HG03565 (cell line): Measurements from ENCODE around the gene AGBL1.

ENCODE experiments used
- ATAC-seq: cut with Tn5 transposase; IDR thresholded peaks from one replicate; pipeline ENCODE4 v1.9.1; 2021; ENCODE audit warnings: mild to moderate bottlenecking, moderate library complexity; ENCODE audit not compliant: unreplicated experiment

Gene AGBL1

DNA sequence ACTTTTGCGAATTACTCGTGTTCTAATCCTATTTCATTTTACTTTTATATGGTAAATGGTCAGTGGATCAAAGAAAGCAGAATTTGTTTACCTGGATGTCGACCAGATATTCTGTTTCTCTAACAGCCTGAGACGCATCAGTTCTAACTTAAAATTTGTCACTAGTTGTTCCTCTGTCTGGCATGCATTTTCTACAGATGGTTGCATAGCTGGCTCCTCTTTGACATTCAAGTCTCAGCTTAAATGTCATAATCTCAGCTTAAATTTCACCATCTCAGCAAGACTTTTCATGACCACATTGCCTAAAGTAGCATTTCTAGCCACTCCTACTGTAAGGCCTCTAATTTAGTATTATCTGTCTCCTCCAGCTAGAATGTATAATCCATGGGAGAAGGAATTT lies 609.3 kb downstream of the AGBL1 start:
- ATAC-seq: no peak

DNA sequence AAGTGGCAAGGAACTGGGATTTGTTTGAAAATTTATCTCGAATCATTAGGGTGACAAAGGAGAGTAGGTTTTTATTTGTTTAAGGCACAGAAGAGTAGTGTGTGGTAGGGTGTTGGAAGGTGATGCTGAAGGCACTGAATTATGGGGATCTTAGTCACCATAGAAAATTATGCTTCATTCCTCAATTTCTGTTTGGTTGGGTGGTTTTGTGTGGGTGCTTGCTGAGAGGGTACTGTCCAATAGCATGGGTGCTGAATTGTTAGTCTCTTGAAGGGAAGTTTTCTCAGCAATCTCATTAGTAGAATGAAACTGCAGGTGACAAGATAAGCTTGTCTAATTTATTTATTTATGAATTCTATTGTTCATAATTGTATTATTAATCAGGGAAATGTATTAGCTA lies 610.9 kb downstream of the AGBL1 start:
- no peak for ATAC-seq

DNA sequence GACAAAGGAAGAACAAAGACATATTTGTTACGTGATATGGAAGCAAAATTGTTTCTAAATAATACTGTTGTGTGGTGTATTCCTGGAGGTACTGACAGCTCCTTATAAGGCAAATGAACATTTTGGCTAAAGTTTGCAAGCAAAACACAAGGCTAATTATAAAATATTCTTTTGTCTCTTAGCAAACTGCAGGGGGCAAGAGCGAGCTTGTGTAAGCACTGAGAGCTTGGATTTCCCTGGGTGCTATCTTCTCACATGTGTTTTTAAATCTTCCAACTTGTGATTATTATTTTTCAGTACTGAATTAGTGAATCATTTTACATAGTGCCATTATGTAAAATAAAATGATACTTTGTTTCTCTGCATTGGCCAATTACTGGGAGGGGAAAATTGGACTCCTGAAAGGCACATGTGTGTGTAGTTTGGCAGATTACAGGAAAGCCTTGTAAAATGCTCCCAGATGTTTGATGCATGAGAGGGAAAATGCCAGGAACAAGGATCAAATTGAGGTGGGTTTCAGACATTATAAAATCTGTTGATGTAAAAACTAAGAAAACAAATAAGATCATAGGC lies 611.5 kb downstream of the AGBL1 start:
- ATAC-seq: no peak

DNA sequence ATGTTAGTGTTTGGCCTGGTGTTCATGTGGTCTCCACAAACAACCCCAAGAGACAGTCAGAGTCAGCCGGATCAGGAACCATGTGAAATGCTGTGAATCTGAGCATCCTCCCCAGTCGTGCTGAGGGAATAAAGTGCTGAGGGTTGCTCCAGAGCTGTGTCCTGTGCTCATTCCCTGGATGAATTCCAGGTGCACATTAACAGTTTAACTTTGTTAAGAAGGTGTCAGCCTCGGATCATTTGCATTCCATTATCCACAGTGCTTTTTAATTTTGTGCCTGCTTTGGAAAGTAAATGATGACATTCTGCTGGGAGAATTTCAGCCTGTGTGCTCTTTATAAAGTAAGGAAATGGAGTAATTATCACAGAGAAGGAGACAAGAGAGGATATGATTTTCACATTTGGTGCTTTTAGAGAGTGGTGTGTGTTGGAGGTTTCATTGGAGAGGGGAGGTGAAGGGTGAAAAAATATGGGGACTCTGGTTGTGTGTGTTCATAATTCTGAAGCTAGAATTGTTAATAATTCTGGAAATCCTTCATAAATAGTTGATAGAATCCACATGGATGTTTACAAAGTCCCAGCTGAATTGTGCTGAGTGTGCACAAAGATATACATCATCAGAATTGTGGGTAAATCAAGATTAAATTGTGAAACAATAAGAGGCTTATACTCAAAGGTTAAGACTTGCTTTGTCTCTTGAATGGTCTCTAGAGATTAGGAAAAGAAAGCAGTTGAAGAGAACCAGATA lies 621.4 kb downstream of the AGBL1 start:
- no peak for ATAC-seq

DNA sequence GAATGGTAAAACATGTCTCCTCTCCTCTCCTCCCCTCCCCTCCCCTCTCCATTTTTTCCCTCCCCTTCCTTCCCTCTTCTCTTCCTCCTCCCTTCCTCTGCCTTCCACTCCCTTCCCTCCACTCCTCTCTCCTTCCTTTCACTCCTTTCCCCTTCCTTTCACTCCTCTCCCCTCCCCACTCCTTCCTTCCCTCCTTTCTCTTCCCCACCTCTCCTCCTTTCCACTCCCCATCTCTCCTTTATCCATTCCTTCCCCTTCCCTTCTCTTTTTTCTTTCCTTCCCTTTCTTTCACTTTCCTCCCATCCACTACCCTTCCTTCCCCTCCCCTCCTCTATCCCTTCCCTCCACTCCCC lies 621.9 kb downstream of the AGBL1 start:
- ATAC-seq: no peak

DNA sequence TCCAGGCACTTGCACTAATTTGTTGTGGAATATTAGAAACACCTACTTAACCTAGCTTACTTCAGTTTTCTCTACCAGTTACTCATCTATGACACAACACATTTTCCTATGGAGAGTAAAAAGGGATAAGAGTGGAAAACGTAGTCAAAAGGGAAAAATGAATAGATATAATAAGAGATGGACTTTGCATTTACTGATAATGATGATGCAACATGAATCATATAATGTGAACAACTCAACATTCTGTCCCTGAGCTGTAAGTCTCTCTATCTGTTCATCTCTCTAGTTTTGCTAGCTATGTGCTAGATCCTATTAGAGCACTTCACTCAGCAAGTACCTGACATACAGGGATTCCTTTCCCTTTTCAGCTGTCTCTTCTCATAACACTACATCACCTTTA lies 627.1 kb downstream of the AGBL1 start:
- ATAC-seq: no peak

DNA sequence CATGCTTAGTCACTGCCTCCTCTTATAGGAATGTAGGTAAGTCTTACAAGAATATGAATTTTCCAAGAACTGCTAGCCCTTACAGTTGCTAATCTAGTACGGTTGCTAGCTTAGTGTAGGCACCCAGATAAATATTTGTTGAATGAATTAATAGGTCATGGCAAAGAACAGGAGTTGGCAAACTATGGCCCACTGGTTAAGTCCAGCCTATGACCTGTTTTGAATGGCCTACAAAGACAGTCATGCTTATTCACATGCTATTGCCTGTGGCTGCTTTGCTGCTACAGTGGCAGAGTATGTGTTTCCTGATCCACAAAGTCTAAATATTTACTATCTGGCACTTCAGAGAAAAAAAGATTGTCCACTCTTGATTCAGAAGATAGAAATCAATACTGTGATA lies 631.8 kb downstream of the AGBL1 start:
- no peak for ATAC-seq

DNA sequence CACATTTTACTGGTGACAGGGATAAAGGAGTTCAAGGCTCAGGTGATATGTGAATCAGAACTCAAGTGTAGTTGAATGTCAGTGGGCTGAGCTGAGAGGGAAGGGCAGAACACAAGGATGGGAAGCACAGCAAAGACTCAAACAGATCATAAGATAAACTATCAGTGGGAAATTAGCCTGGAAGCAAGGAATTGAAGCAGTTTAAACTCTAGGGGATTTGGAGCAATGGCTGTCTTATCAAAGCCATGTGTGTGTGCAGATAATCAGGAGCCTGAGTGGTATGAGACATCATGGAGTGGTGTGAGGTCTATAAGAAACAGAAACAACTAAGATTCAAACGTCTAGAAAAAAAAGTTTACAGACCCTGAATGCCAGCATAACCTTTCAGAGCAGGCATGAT lies 634.6 kb downstream of the AGBL1 start:
- no peak for ATAC-seq

DNA sequence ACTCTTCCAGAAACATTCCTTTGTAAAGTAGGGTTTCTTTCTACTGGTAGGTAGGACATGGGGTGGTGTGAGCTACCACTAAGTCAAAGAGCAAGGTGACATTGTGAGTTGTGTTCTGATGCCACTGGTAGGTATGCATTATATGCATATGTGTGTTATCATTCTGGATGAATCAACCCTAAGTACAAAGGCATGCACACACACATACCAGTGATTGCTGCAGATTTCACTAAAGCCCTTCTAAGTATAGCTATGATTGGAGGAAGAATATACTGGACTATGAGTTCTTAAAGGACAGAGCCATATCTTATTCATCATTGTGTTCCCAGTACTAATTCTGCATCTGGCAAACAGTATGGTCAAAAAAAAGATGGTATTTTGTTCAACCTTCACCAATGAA lies 646.0 kb downstream of the AGBL1 start:
- no peak for ATAC-seq

DNA sequence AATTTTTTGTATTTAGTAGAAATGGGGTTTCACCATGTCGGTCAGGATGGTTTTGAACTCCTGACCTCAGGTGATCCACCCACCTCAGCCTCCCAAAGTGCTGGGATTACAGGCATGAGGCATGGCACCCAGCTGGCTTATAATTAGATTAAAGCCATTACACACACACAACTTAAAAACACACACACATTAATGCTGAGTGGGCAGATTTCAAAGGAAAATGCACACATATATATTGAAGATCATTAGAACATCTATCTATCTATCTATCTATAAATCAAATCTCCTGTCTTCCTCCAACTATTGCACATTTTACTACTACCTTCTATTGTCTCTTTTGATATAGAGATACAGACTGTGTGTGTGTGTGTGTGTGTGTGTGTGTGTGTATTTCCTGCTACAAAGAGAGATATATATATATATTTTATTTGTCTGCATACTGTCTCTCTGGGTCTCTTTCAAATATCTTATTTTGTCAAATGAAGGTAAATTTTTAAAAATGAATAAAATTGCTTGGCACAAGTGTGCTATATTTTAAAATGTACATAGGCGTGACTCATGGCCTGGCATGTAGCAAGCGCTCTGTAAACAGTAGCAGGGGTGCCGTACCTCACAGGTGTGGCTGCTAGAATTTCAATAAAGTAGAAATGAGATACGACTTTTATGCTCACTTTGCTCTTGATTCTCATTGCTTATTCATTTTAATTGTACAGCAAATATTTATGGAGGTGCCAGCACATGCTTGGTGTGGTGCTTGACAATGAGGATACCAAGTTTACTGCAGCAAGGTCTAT lies 655.8 kb downstream of the AGBL1 start:
- ATAC-seq: no peak

DNA sequence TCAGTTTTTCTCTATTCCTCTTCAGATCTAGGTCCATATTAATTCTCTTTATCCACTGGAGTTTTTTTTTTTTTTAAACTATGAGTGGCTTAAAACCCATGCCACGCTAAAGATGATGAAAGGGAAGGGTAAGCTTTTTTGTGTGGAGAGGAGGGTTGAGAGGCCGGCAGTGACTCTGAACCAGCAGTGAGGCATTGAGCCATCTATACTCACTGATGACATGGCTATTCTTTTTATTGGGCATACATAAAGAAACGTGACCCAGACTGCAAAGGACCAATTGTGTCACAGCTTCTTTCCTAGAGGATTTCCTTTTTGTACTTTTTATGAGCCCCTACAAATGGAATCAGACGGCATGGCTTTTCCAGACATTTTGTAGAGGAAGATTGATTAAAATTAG lies 662.2 kb downstream of the AGBL1 start:
- ATAC-seq: no peak

DNA sequence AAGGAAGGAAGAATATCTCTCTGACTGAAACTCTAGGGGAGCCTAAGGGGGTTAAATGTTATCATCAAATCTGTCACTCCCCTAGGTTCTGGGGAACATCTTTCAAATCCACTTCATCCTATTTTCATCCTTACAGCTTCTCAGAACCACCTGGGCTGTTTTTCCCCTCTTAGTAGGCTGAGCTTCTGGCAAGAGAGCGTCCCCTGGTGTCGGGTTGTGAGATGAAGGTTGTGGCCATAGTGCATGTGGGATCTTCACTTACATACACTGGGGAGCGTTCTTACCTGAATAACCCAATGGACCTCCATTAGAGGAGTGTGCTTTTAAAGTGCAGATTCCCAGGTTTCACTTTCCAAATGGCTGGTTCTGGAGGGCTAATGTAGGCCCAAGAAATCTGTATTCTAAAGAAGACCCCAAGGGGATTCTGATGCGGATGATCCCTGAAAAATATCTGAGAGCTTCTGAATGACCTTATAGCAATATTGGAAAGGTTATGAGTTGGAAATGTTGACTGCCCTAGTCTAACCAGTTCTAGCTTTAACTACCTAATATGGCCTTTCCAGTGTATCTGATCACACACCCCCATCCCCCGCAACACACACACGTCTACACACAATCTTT lies 663.7 kb downstream of the AGBL1 start:
- ATAC-seq: no peak

DNA sequence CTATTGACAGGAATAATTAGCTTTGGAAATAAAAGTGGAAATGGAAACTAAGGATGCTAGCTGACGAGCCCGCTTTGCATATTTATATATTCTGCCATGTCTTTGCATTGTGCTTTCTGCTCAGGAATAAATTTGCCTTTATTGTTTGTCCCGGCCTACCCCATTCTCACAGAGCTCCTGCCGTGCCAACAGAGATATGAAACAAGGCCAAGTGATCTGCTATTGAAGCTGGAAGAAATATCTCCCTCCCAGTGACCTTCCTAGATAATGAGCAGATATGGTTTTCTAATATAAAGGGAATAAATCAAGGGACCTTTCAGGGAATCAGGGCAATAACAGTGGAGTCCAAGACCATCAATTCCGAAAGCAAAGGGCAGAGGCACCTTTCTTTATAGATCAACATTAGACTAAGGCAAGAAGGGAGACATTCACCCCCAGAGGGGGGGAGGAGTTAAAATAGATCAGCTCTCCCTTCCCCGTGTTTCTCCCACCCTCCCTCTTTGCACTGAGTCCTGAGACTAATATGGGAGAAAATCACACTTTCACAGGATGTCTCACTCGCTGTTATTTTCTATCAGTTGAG lies 664.6 kb downstream of the AGBL1 start:
- ATAC-seq: no peak

DNA sequence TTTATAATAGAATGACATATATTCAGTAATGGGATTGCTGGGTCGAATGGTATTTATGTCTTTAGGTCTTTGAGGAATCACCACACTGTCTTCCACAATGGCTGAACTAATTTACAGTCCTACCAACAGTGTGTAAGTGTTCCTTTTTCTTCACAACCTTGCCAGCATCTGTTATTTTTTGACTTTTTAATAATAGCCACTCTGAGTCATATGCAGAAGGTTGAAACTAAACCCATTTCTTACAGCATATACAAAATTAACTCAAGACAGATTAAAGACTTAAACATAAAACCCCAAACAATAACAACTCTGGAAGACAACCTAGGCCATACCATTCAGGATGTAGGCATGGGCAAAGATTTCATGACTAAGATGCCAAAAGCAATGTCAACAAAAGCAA lies 671.4 kb downstream of the AGBL1 start:
- no peak for ATAC-seq

DNA sequence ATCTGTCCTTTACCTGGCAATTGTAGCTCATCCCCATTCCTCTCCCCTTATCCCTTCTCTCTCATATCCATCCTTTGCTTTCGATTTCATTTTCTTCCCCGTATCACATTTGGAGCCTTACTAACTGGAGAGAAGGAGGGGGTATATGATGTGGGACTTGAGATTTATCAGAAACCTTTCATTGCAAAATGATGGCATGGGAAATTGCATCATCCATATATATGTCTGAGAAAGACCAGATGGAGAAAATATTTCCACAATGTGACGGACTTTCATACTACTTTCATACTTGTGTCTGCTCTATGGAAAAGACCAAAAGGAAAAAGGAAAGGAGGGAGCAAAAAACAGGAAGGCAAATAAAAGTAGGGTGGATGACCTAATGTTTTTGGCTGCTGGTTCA lies 675.2 kb downstream of the AGBL1 start:
- ATAC-seq: no peak

DNA sequence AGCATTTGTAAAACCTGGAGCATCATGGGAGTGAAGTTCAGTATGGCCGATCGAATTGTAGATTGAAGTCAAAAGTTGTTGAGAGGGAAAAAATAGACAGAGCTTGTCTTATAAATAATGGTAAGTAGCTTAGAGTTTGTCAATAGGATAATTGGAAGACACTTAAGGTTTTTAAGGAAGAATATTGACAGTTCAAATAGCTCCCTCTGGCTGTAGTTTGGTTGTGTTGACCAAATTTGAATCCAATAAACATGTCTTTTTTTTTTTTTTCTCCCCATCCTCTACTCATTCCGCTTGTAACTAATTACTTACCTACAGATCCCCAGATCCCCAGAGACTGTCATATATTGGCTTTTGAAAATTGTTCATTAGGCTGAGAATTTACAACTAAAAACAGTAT lies 677.0 kb downstream of the AGBL1 start:
- ATAC-seq: no peak

DNA sequence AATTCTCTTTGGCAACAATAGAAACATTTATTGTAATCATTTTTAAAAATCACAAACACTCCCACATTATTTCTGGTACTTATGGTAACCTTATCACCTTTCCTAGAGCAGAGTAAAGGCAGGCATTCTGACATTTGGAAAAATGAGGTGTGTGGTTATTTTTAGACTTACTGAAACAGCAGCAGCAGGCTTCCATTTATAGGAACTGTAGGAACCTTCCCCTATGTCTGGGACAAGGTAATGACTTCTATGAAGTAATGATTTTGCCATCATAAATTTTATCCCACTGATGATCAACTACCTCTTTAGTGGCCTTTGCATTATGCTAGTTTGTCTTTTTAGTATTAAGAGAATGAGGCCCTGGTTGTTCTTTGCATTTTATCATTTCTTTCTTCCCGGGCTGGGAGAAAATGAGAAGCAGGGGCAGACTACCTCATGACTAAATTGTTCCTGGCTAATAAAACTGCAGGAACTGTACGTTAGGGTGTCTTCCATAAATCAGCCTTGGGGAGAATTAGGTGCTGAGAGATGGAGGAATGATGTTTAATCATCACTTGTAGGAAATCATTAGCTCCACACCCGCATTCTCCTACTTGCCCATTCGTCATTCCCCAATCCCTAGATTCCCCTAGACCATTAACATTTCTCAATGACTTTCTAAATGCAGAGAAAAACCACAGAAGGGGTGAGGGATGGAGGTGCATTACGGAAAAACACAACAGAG lies 680.3 kb downstream of the AGBL1 start:
- no peak for ATAC-seq

DNA sequence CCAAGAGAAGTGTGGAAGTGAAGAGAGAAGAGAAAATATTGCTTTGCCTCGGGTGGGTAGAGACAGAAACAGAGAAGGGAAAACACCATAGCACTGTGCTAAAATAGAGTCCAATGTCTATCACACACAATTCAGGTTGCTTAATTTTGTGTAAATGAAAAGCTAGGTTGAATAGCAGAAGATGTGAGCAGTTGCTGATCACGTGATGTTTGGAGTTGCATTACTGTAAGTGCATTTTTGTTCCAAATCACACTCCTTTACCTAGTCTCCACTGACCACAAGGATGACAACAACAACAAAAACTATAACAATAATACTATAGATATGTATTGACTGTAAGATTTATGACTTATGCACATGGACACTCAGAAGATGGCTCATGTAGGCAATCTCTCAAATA lies 683.2 kb downstream of the AGBL1 start:
- ATAC-seq: no peak

DNA sequence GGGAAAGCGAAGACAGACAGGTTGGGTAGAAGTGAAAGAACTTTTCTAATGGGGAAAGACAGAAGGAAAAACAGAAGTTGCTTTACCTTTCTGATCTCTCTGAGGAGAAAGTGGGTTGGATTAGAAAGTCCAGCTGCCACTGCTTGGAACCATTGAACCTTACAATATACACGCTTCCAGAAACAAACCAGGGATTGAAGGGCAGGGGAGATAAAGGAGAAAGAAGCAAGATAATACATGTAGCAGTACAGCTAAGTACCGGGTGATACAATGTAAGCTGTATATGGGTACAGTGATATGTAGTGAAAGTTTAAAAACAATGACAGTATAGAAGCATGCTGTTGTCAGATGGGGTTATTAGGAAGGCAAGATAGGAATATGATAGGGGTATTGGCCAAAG lies 684.4 kb downstream of the AGBL1 start:
- no peak for ATAC-seq

DNA sequence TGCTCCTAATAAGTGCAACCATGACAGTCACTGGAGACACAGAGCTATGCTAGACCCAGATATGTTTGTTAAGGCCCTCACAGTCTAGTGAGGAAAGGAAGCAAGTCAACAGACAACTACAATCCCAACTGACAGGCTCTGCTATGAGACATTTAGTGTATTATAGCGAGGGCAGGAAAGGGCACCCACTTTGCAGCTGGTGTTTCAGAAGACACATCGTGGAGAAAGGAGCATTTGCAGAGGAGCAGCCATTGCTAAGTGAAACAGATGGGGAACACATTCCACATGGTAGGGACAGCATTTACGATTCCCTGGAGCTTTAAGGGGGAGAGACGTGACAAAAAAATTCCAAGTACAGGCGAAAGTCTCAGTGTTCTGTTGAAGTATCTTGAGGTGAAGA lies 685.6 kb downstream of the AGBL1 start:
- no peak for ATAC-seq
